Measurements from ENCODE around the gene FOXP4. TPM values are rescaled to one million over a fixed set of nuclear protein-coding genes. Genes with fewer than 3 reads are reported as not detected.

The FOXP4 gene
- total RNA-seq, result 1.4 and 2.3 TPM in 2 replicates

GRCh38 chr6:41545703-41546474, at the start of gene FOXP4:
Gene FOXP4 (plus strand): TSS chr6:41546381. CDS start chr6:41565761, 19,380 bp downstream.

GRCh38 chr6:41638002-41638934, 92.1 kb downstream of the FOXP4 start, which contains the start of gene MDFI:
Gene MDFI (plus strand): TSS chr6:41638468. CDS start chr6:41638750, 282 bp downstream.

Other genes starting within 250 kb of the FOXP4 start
- not detected in 2 replicates for gene NCR2, start 210.8 kb upstream of the FOXP4 start, total RNA-seq
- gene MDFI, start 92.1 kb downstream of the FOXP4 start, total RNA-seq, result 112 and 113 TPM in 2 replicates
- 10.8 and 11.5 TPM in 2 replicates for gene TFEB, start 189.2 kb downstream of the FOXP4 start, total RNA-seq
- gene PGC, start 201.0 kb downstream of the FOXP4 start, total RNA-seq, result not detected in 2 replicates
- 0.43 and 0.72 TPM in 2 replicates for gene FRS3, start 233.5 kb downstream of the FOXP4 start, total RNA-seq
- 1.9 TPM in 1 of 2 replicates, not detected in the other for gene PRICKLE4, start 234.4 kb downstream of the FOXP4 start, total RNA-seq
- gene TOMM6, start 241.3 kb downstream of the FOXP4 start, total RNA-seq, result 74.2 and 76.5 TPM in 2 replicates